ENCODE data around the gene LEMD1.

DNA sequence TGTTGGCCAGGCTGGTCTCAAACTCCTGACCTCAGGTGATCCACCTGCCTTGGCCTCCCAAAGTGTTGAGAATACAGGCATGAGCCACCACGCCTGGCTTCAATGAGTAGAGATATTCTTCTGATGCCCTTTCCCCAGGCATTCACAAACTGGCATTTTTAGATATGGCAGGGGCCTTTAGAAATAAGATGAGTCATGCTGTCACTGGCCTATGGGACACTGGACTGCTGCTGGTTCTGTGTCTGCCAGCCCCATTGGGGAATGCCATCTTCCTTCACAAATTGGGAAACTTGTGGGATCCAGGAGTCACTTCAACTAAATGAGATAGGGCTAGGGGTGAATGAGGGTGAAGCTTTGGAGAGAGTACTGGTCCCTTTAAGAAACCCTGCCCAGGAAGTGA lies 81.2 kb downstream of the LEMD1 start:
- TF ChIP-seq, protein P1, sequence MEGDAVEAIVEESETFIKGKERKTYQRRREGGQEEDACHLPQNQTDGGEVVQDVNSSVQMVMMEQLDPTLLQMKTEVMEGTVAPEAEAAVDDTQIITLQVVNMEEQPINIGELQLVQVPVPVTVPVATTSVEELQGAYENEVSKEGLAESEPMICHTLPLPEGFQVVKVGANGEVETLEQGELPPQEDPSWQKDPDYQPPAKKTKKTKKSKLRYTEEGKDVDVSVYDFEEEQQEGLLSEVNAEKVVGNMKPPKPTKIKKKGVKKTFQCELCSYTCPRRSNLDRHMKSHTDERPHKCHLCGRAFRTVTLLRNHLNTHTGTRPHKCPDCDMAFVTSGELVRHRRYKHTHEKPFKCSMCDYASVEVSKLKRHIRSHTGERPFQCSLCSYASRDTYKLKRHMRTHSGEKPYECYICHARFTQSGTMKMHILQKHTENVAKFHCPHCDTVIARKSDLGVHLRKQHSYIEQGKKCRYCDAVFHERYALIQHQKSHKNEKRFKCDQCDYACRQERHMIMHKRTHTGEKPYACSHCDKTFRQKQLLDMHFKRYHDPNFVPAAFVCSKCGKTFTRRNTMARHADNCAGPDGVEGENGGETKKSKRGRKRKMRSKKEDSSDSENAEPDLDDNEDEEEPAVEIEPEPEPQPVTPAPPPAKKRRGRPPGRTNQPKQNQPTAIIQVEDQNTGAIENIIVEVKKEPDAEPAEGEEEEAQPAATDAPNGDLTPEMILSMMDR (IDR thresholded peaks at IDR 0.05; ENCODE audit: low read length) = no peak
- TF ChIP-seq EZH2phosphoT487 (IDR thresholded peaks at IDR 0.05; ENCODE audit: low read length) = no peak
